Pancreas (tissue), 10 donors: Measurements from ENCODE around the gene POLH. TPM values are rescaled to one million over a fixed set of nuclear protein-coding genes. Genes with fewer than 3 reads are reported as not detected.

Experiments used
- ATAC-seq, 4 donors: fragments of 200-7000 bp; cut with Tn5 transposase; one replicate each; pipeline versions ENCODE4 v1.8.0 to v1.9.1; 2020; ENCODE audit warnings: mild to moderate bottlenecking in 4 of 4, moderate library complexity in 4 of 4
- DNase-seq, 6 donors: peaks; one replicate each; pipeline ENCODE4 v3.0.0-alpha.2; 2020
- FAIRE-seq: peaks from 2 replicates; lab custom pipeline; 2012; peaks lifted over from hg19 to GRCh38; lab: Jason Lieb, UNC
- H3K27ac ChIP-seq, 4 donors: fragments of 200-600 bp; sonication (generic); 1 replicate in 3 of 4; 2 replicates in 1 of 4; pipeline versions ENCODE4 v1.5.0 to v1.8.0; 2020
- H3K27me3 ChIP-seq, 4 donors: fragments of 200-600 bp; one replicate each; pipeline ENCODE4 v1.8.0; 2021
- H3K36me3 ChIP-seq, 3 donors: fragments of 200-600 bp; sonication (generic) in 1 of 3; one replicate each; pipeline versions ENCODE4 v1.5.0 to v1.8.0; 2020 to 2021
- H3K4me1 ChIP-seq, 3 donors: fragments of 200-600 bp; one replicate each; pipeline ENCODE4 v1.8.0; 2021
- H3K4me3 ChIP-seq, 4 donors: fragments of 200-600 bp; sonication (generic) in 2 of 4; one replicate each; pipeline versions ENCODE4 v1.5.0 to v1.8.0; 2020 to 2021
- H3K9me3 ChIP-seq, 4 donors: fragments of 200-600 bp; one replicate each; pipeline ENCODE4 v1.8.0; 2021
- CTCF ChIP-seq, 4 donors: fragments of 200-600 bp; sonication (generic) in 3 of 4; IDR thresholded peaks; one replicate each; pipeline versions ENCODE4 v1.5.0 to v1.8.0; 2021; ENCODE audit warnings: antibody characterized with exemption in 4 of 4
- WGBS, 2 donors: extraction: QIAGEN DNeasy Blood & Tissue Kit; methylation state at CpG; one replicate each; pipeline ENCODE4 v1.1.7; 2013; 5-methylcytosine and 5-hydroxymethylcytosine counted together
- intact Hi-C, 3 donors: fragments of 100-400 bp; cut with DNase I; formaldehyde crosslinking; loops; one replicate each; pipeline versions ENCODE4 v1.11.1 to v1.14.2; 2022
- polyA plus RNA-seq, 2 donors: library from polyadenylated mRNA; stranded (reverse); fragments of 200-250 nt; gene quantifications; one replicate each; pipeline ENCODE4 v1.2.3, GENCODE V29; 2013
- total RNA-seq, 6 donors: library from RNA; stranded (reverse); fragmentation: NEBNext Ultra II Directional in 4 of 6; extraction: Animal tissue kit (Norgen Biotek cat#: 25700) in 4 of 6; gene quantifications; one replicate each; pipeline versions ENCODE4 v1.2.1 to v1.2.4, GENCODE V29; 2021 to 2023
- donor health status: healthy with polysubstance abuse.
- donor health status: DM: no; HTN: no; CAD: no; lungs with moderate emphysema.
- donor health status: DM: no; HTN: no; CAD: no.
- donor health status: control.
- donor health status: control.
- donor health status: Bipolar disorder and iron deficiency.
- donor health status: DM: yes; HTN: yes; CAD: no.
- donor health status: DM: no; HTN: no; CAD: no.
- donor health status: DM: no; HTN: no; CAD: no.
- donor health status: DM: yes; HTN: yes; CAD: no.

Gene POLH
- total and polyA plus RNA-seq, 8 donors = 1.9 to 12.6 (median 7.7) TPM

GRCh38 chr6:43624786-43625288 lies 48.9 kb downstream of the POLH start:
- no peak overlapping the region for H3K27ac ChIP-seq
- no peak for TF ChIP-seq CTCF (IDR thresholded peaks at IDR 0.05)
- no peak for FAIRE-seq
- ATAC-seq = no peak
- no peak overlapping the region for H3K4me3 ChIP-seq
- peaks cover 0 to 51% (median 10%) of the 10 kb centered on the region in 3 donors for H3K36me3 ChIP-seq
- no peaks in the 10 kb centered on the region for H3K9me3 ChIP-seq
- WGBS, 2 donors = 86 to 94% methylated on average over 7 of the region's 7 CpGs
- H3K4me1 ChIP-seq = peaks cover 0 to 16% (median 4%) of the 10 kb centered on the region in 3 donors
- intact Hi-C loops = no loop called here
- no peak for DNase-seq
- no peaks in the 10 kb centered on the region for H3K27me3 ChIP-seq

GRCh38 chr6:43625393-43625992 lies 49.5 kb downstream of the POLH start:
- H3K27ac ChIP-seq = no peak overlapping the region
- no peak for ATAC-seq
- H3K9me3 ChIP-seq = no peaks in the 10 kb centered on the region
- intact Hi-C loops = no loop called here
- H3K4me3 ChIP-seq = no peak overlapping the region
- peaks cover 0 to 20% (median 4%) of the 10 kb centered on the region in 3 donors for H3K4me1 ChIP-seq
- TF ChIP-seq CTCF (IDR thresholded peaks at IDR 0.05) = no peak
- WGBS, 2 donors = 90 to 93% methylated on average over 16 of the region's 16 CpGs
- H3K27me3 ChIP-seq = no peaks in the 10 kb centered on the region
- H3K36me3 ChIP-seq = peaks cover 0 to 51% (median 10%) of the 10 kb centered on the region in 3 donors
- FAIRE-seq = no peak
- no peak for DNase-seq

GRCh38 chr6:43627008-43627825 lies 51.2 kb downstream of the POLH start:
- Histone ChIP-seq H3K4me1 (peaks cover 0 to 21% (median 4%) of the 10 kb centered on the region in 3 donors), H3K27ac (peak overlapping the region; percentile 6 to 97 (median 74)), H3K9me3 (no peaks in the 10 kb centered on the region), H3K4me3 (peak overlapping the region in 2 of 4 donors; percentile 73 to 97), H3K27me3 (no peaks in the 10 kb centered on the region), H3K36me3 (peaks cover 0 to 35% (median 5%) of the 10 kb centered on the region in 3 donors)
- ATAC-seq = peak; percentile 4 to 35 (median 17)
- WGBS, 2 donors = 61 to 66% methylated on average over 5 of the region's 5 CpGs
- DNase-seq = peak in 4 of 6 donors; percentile 77 to 88 (median 82)
- no peak for FAIRE-seq
- TF ChIP-seq CTCF (IDR thresholded peaks at IDR 0.05) = no peak
- intact Hi-C loops = no loop called here

GRCh38 chr6:43628393-43629103 lies 52.6 kb downstream of the POLH start:
- intact Hi-C loops = no loop called here
- no peak for TF ChIP-seq CTCF (IDR thresholded peaks at IDR 0.05)
- H3K4me1 ChIP-seq = peaks cover 0 to 21% (median 4%) of the 10 kb centered on the region in 3 donors
- peak; percentile 2 to 30 (median 10) for ATAC-seq
- peak in 4 of 6 donors; percentile 61 to 71 (median 66) for DNase-seq
- peak overlapping the region; percentile 87 to 97 (median 93) for H3K27ac ChIP-seq
- H3K9me3 ChIP-seq = no peaks in the 10 kb centered on the region
- 0 to 1% methylated on average over 25 of the region's 25 CpGs for WGBS, 2 donors
- no peak for FAIRE-seq
- H3K36me3 ChIP-seq = peaks cover 0 to 21% (median 5%) of the 10 kb centered on the region in 3 donors
- peak overlapping the region; percentile 51 to 97 (median 82) for H3K4me3 ChIP-seq
- H3K27me3 ChIP-seq = no peaks in the 10 kb centered on the region
